NCI-H1694 treated with DMSO at 0.1 percent for 48 hours (cell line): Measurements from ENCODE around the gene RSPH10B2.
"Not testable (repeated sequence)": the region's sequence is repeated elsewhere in the genome, so short reads cannot be mapped to it uniquely, and the experiment has no call there.

Source experiments
- DNase-seq: peaks from one replicate; lab custom pipeline; 2025; lab: John Stamatoyannopoulos, UW

RSPH10B2 gene

GRCh38 chr7:6842278-6842921, 88.5 kb downstream of the RSPH10B2 start:
- not testable (repeated sequence) for DNase-seq

- DNase-seq, result not testable (repeated sequence)
Observed at GRCh38 chr7:6843092-6843491, 89.2 kb downstream of the RSPH10B2 start.

GRCh38 chr7:6843654-6844053, 89.8 kb downstream of the RSPH10B2 start:
- not testable (repeated sequence) for DNase-seq

GRCh38 chr7:6845971-6846449, 92.1 kb downstream of the RSPH10B2 start:
- DNase-seq, result not testable (repeated sequence)

- DNase-seq, result not testable (repeated sequence)
Observed at GRCh38 chr7:6847751-6848150, 93.8 kb downstream of the RSPH10B2 start.
